Measurements from ENCODE around the gene OR9A2. TPM values are rescaled to one million over a fixed set of nuclear protein-coding genes. Genes with fewer than 3 reads are reported as not detected.

OR9A2 gene
- total RNA-seq, result not detected in 2 replicates

- no peak for DNase-seq (ENCODE audit: low read depth)
Measured at GRCh38 chr7:143027032-143027431, at the start of gene OR9A2. TSS of gene OR9A2 (minus strand) at chr7:143027132. CDS start at chr7:143027132, 0 bp downstream.

- no peak for DNase-seq (ENCODE audit: low read depth)
Measured at GRCh38 chr7:143074141-143074540, 47.2 kb upstream of the OR9A2 start.

- DNase-seq (ENCODE audit: low read depth), result no peak
Measured at GRCh38 chr7:143073556-143073955, 46.6 kb upstream of the OR9A2 start.

- no peak for DNase-seq (ENCODE audit: low read depth)
Measured at GRCh38 chr7:143069912-143070500, 43.1 kb upstream of the OR9A2 start.

GRCh38 chr7:143068446-143068845 lies 41.5 kb upstream of the OR9A2 start:
- DNase-seq (ENCODE audit: low read depth), result no peak

GRCh38 chr7:143063741-143064140 lies 36.8 kb upstream of the OR9A2 start:
- no peak for DNase-seq (ENCODE audit: low read depth)

- DNase-seq (ENCODE audit: low read depth), result no peak
Measured at GRCh38 chr7:143055754-143056153, 28.8 kb upstream of the OR9A2 start.

- DNase-seq (ENCODE audit: low read depth), result no peak
Measured at GRCh38 chr7:143054621-143055020, 27.7 kb upstream of the OR9A2 start.

GRCh38 chr7:143052041-143052440 lies 25.1 kb upstream of the OR9A2 start, which contains the start of gene OR6V1:
TSS of gene OR6V1 (plus strand) at chr7:143052341. CDS start at chr7:143052341, 0 bp downstream.
- DNase-seq (ENCODE audit: low read depth), result no peak

- no peak for DNase-seq (ENCODE audit: low read depth)
Measured at GRCh38 chr7:143050931-143051330, 24.0 kb upstream of the OR9A2 start.

GRCh38 chr7:143049362-143049761 lies 22.4 kb upstream of the OR9A2 start:
- no peak for DNase-seq (ENCODE audit: low read depth)

GRCh38 chr7:143048827-143049226 lies 21.9 kb upstream of the OR9A2 start:
- no peak for DNase-seq (ENCODE audit: low read depth)

GRCh38 chr7:143047326-143047725 lies 20.4 kb upstream of the OR9A2 start:
- DNase-seq (ENCODE audit: low read depth), result no peak

GRCh38 chr7:143046426-143046851 lies 19.5 kb upstream of the OR9A2 start:
- DNase-seq (ENCODE audit: low read depth), result no peak

- no peak for DNase-seq (ENCODE audit: low read depth)
Measured at GRCh38 chr7:143043391-143043790, 16.5 kb upstream of the OR9A2 start.

- DNase-seq (ENCODE audit: low read depth), result no peak
Measured at GRCh38 chr7:143042790-143043271, 15.9 kb upstream of the OR9A2 start.

GRCh38 chr7:143042159-143042789 lies 15.3 kb upstream of the OR9A2 start:
- DNase-seq (ENCODE audit: low read depth), result no peak

- DNase-seq (ENCODE audit: low read depth), result no peak
Measured at GRCh38 chr7:143041346-143041745, 14.4 kb upstream of the OR9A2 start.

GRCh38 chr7:143040209-143040715 lies 13.3 kb upstream of the OR9A2 start:
- no peak for DNase-seq (ENCODE audit: low read depth)

- DNase-seq (ENCODE audit: low read depth), result no peak
Measured at GRCh38 chr7:143038635-143039034, 11.7 kb upstream of the OR9A2 start.

- DNase-seq (ENCODE audit: low read depth), result no peak
Measured at GRCh38 chr7:143027683-143028082, 751 bp upstream of the OR9A2 start.

- DNase-seq (ENCODE audit: low read depth), result no peak
Measured at GRCh38 chr7:143025371-143025770, 1.6 kb downstream of the OR9A2 start.

GRCh38 chr7:143023047-143023446 lies 3.9 kb downstream of the OR9A2 start:
- DNase-seq (ENCODE audit: low read depth), result no peak

Data from renal cortical epithelial cell (primary cell).